ENCODE results near the gene AGPAT3. TPM values are rescaled to one million over a fixed set of nuclear protein-coding genes. Genes with fewer than 3 reads are reported as not detected.
A peak's percentile ranks its signal among the peaks of the same experiment; 100 is the strongest.

The AGPAT3 gene
- total RNA-seq, 4 donors from 2014 or later: 28.0 to 36.5 (median 32.2) TPM

- H3K9me3 ChIP-seq: no peaks in the 10 kb centered on the region
- no peaks in the 10 kb centered on the region for H3K27me3 ChIP-seq
- peaks cover 0 to 30% (median 19%) of the 10 kb centered on the region in 4 donors for H3K36me3 ChIP-seq
- intact Hi-C loops (cut with DNase I): loop anchor here (5.0 kb wide), 1 partner anchor 71 kb away; the partner anchor contains the start of gene AGPAT3
- H3K4me3 ChIP-seq: no peak overlapping the region
- WGBS: 89% methylated on average over 6 of the region's 6 CpGs
- H3K27ac ChIP-seq (replicated peaks in 1 of 4): no peak overlapping the region
- TF ChIP-seq EP300 (IDR thresholded peaks at IDR 0.05): no peak
- TF ChIP-seq CTCF (IDR thresholded peaks at IDR 0.05): no peak
- no peak for TF ChIP-seq POLR2AphosphoS5 (IDR thresholded peaks at IDR 0.05)
- peaks cover 27 to 43% (median 35%) of the 10 kb centered on the region in 4 donors for H3K4me1 ChIP-seq
- no peak for DNase-seq (ENCODE audit: extremely low spot score)
Observed at GRCh38 chr21:43937891-43938309, 72.9 kb downstream of the AGPAT3 start.

GRCh38 chr21:43938751-43939442, 73.9 kb downstream of the AGPAT3 start:
- Histone ChIP-seq H3K4me1 (peaks cover 27 to 45% (median 36%) of the 10 kb centered on the region in 4 donors), H3K4me3 (peak overlapping the region; percentile 39 to 50 (median 40)), H3K9me3 (no peaks in the 10 kb centered on the region), H3K36me3 (peaks cover 0 to 30% (median 17%) of the 10 kb centered on the region in 4 donors), H3K27me3 (no peaks in the 10 kb centered on the region), H3K27ac (replicated peaks in 1 of 4) (peak overlapping the region in 2 of 4 donors; percentile 5 to 51)
- peak; percentile 96 for DNase-seq (ENCODE audit: extremely low spot score)
- TF ChIP-seq POLR2AphosphoS5 (IDR thresholded peaks at IDR 0.05): peak in 1 of 2 donors; percentile 13
- TF ChIP-seq CTCF (IDR thresholded peaks at IDR 0.05): peak; percentile 71 to 87 (median 85)
- TF ChIP-seq EP300 (IDR thresholded peaks at IDR 0.05): no peak
- no peak for TF ChIP-seq POLR2A (IDR thresholded peaks at IDR 0.05; ENCODE audit: low read depth)
- WGBS: 49% methylated on average over 28 of the region's 30 CpGs
- intact Hi-C loops (cut with DNase I): loop anchor here (5.0 kb wide), 1 partner anchor 72 kb away; the partner anchor contains the start of gene AGPAT3

- TF ChIP-seq EP300 (IDR thresholded peaks at IDR 0.05) (no peak), CTCF (IDR thresholded peaks at IDR 0.05) (no peak)
- intact Hi-C loops (cut with DNase I): loop anchor here (5.0 kb wide), 1 partner anchor 72 kb away; the partner anchor contains the start of gene AGPAT3
- H3K27me3 ChIP-seq: no peaks in the 10 kb centered on the region
Observed at GRCh38 chr21:43939443-43940328, 74.7 kb downstream of the AGPAT3 start.

DNA sequence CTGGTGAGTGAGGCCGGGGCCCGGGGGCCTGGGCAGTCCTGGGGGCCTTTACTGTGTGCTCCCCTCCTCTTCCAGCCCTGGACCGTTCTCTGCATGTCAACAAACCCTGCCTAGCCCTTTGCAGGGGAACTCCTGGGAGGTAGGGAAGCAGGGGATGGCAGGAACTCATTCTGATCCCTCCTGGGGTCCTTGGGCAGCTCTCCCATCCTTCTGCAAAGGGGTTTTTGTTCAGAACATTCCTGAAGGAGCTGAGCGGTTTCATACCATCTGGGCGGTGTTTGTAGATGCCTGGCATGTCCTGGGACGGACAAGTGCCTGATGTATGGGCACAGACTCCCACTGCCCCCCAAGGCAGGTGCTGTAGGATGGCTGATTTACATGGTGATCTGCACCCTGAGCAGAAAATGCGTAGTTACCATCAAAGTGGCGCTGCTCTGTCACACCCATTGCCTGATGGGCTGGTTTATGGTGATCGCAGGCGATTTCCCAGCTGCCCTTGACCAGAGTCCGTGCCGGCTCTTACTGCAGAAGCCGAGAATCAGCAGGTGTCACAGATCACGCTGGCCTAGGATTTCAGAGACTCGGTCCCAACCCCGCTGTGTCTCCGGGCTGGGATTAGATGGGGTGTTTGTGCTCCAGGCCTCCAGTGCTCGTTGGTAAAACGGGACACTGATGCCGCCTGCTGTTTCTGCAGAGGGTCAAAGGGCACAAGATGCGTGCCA, 75.5 kb downstream of the AGPAT3 start:
- intact Hi-C loops (cut with DNase I): no loop called here
- peaks cover 0 to 22% (median 12%) of the 10 kb centered on the region in 4 donors for H3K36me3 ChIP-seq
- H3K4me1 ChIP-seq: peaks cover 28 to 53% (median 43%) of the 10 kb centered on the region in 4 donors
- WGBS: 87% methylated on average over 20 of the region's 21 CpGs
- H3K9me3 ChIP-seq: no peaks in the 10 kb centered on the region
- H3K27ac ChIP-seq (replicated peaks in 1 of 4): no peak overlapping the region
- H3K4me3 ChIP-seq: no peak overlapping the region
- DNase-seq (ENCODE audit: extremely low spot score): no peak
- no peaks in the 10 kb centered on the region for H3K27me3 ChIP-seq
- no peak for TF ChIP-seq CTCF (IDR thresholded peaks at IDR 0.05)
- no peak for TF ChIP-seq EP300 (IDR thresholded peaks at IDR 0.05)
- TF ChIP-seq POLR2AphosphoS5 (IDR thresholded peaks at IDR 0.05): no peak
- TF ChIP-seq POLR2A (IDR thresholded peaks at IDR 0.05; ENCODE audit: low read depth): no peak

More at GRCh38 chr21:43939443-43940328, 74.7 kb downstream of the AGPAT3 start:
- Histone ChIP-seq H3K36me3 (peaks cover 0 to 22% (median 15%) of the 10 kb centered on the region in 4 donors), H3K27ac (replicated peaks in 1 of 4) (peak overlapping the region in 1 of 4 donors; percentile 51), H3K9me3 (no peaks in the 10 kb centered on the region), H3K4me3 (peak overlapping the region in 1 of 4 donors; percentile 39), H3K4me1 (peaks cover 27 to 51% (median 43%) of the 10 kb centered on the region in 4 donors)
- DNase-seq (ENCODE audit: extremely low spot score): no peak
- 83% methylated on average over 9 of the region's 30 CpGs for WGBS

Data from esophagus muscularis mucosa (tissue), 4 donors.